Amniotic epithelial cell (primary cell): ENCODE results near the gene R3HDM2.

Source experiments
- DNase-seq: peaks from one replicate; pipeline ENCODE4 v3.0.0-alpha.2; 2010; ENCODE audit warnings: low read depth

R3HDM2 gene

GRCh38 chr12:57240066-57240921 lies 190.5 kb downstream of the R3HDM2 start:
- no peak for DNase-seq

- no peak for DNase-seq
Measured at GRCh38 chr12:57239587-57240065, 191.2 kb downstream of the R3HDM2 start.

DNA sequence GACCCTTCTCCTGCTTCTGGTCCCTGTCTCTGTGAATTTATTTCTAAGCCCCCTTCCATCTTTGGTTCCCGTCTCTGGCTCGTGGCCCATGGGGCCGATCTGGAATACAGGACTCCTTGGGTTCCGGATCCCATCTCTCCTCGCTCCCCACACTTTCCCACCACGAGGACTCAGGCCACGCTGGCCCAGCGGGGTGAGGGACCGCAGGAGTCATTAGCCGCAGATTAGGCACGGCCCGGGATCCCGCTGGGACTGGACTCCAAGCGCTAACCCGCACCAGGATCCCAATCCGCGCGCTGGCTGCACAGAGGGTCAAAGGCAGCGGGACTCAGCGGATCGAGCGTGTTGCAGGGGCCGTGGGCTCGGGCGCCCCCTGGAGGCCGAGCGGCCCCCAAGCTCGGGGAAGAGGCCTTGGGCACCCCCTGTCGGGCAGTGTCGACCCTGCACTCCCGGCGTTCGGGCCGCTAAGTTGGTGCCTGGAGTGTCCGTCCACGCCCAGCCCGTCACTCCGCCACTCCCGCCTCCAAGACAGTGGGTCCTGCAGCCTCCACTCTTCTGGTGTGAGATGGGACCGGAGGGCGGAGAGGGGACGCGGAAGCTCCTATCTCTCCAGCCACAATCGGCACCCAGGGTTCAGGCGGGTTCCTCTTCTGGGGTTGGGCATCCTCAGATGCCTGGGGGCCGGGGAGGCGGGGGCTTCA lies 191.8 kb downstream of the R3HDM2 start:
- DNase-seq, result peak; percentile 55

DNA sequence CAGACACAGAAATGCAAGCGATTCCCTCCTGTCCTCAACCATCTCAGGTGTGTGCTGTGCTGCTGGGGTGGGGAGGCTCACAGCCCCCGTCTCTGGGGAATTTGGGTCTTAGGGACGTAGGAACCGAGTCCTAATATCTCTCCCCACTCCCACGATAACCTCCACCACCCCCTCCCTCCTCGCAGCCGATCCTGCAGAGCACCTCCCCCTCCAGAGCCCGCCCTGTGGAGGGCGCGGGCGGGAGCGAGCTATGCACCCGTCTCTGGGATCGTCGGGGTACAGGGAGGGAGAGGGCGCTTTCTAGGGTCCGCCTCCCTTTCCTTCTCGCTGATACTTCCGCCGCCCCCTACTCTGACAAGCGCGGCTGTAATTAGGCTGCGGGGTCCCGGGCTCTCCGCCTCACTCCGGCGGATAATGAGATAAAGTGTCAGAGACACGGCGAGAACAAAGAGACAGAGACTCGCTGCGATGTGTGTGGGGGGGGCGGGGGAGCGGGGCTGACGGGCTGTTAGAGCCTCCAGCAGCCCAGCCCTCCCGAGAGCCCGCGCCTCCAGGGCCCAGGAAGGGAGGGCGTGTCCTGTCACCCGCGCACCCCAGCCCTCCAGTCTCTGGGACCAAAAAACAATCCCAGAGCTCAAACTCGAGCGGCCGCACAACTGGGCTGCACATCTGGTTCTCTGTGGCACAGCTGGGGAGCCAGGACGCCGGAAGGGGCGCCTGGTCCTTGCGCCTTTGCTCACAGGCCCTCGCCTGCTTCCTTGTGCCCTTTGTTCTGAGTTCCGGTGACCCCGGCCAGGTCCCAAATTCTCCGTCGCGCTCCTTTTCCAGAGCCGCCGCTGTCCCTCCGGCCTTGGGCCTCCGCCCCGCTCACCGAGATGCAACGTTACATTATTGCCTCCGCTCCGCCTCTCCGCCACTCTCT lies 192.7 kb downstream of the R3HDM2 start:
- no peak for DNase-seq

DNA sequence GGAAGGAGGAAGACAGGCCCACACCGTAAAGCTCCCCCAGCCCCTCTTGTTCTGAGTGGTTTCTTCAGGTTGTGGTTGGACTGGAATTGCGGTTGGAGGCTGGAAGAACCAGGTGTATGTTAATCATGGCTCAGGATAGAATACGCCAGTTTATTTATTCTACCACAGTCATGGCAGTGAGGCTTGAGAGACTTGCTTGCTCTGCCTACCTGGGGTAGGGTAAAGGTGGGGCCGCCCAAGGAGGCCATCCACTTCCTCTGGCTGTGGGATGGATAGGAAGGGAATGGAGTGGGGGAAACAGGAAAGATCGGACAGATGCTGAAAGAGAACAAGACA lies 193.3 kb downstream of the R3HDM2 start:
- no peak for DNase-seq

DNA sequence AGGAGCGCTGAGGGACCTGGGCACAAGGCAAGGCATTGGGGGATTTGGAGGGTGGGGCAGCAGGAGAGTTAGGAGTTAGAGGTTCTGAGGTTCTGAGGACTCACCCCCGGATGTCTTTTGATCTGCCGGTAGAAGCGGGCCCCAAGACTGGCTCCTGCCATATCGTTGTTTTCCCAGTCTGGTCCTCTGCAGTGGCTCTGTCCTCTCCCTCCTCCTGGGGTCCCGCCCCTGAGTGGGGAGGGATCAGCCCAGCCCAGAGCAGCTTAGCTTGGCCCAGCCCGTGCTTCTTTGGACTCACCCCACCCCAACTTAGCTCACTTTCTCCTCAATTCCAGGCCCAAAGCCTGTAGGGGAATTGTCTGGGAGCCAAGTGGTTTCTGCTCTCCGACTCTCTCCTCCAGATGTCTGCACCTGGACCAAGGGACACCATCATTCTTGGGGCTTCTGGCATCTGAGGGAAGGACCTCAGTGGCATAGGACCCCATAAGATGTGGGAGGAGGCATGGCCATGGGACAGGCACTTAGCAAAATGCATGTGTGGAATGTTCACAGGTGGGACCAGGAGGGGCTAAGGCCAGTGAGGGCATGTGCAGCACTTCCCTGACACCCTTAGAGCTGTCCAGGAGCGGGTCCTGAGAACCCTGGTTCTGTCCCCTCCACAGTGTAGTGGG lies 193.8 kb downstream of the R3HDM2 start:
- no peak for DNase-seq

DNA sequence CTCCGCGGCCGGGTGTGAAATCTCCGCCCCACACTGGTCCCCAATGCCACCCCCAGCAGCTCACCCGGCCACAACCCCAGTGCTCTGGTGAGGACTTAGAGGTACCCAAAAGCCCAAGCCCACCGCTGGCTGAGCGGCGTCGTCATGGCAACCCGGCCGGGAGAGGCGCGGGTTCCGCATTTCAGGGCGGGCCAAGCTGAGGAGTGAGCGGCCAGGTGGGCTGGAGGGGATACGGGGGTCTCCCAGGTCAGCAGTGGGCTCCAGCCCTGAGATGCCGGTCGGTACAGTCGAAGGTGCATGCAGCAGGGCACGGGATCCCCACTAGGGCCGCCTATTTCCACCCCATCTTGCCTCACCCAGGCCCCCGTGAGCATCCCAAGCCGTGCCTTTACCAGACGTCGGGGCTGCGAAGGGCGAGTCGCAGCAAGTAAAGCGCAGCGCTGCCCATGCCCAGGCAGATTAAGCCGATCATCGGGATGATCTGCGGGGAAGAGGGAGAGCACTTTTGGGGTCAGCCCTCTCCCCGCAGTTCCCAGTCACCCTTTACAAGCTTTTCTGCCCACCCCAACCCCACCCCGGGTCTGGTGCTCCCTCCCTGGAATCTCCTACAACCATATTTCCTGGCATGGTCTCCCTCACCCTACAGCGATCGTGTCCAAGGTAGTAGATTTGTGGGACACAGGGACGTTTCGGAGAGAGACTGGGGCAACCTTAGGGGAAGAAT lies 194.5 kb downstream of the R3HDM2 start:
- no peak for DNase-seq

DNA sequence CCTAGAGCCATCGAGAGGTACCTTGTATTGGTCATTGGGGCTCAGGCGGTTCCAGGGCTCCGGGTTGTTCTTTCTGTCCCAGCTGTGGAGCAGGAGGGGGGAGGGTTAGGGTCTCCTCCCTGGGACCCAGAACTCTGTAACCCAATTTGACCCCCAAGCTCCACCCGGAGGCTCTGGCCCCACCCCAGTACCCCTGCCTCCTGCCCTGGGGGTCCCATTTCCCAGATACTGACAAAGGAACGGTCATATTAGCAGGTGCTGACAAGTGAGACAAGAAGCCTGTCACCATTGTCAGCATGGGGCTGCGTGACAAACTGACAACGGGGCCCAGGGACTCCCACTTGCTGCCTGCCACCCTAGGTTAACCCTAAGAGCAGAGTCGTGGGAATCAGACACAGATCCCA lies 195.1 kb downstream of the R3HDM2 start:
- DNase-seq, result no peak

GRCh38 chr12:57235017-57235727 lies 195.7 kb downstream of the R3HDM2 start:
- DNase-seq, result peak; percentile 62

DNA sequence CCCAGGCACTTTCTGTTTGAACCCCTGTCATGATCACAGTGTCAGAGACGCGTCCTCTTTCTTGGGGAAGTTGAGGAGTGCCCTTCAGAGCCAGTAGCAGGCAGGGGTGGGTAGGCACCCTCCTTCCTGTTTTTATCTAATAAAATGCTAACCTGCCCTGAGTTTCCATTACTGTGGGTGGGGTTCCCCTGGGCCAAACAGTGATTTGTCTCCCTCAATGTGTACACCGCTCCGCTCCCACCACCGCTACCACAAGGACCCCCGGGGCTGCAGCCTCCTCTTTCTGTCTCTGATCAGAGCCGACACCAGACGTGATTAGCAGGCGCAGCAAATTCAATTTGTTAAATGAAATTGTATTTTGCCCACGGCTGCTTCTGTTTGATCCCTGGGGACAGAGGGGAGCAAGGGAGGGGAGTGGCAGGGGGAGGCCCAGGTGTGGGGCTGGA lies 196.2 kb downstream of the R3HDM2 start:
- DNase-seq, result no peak

- DNase-seq, result no peak
Measured at GRCh38 chr12:57234233-57234570, 196.6 kb downstream of the R3HDM2 start.

DNA sequence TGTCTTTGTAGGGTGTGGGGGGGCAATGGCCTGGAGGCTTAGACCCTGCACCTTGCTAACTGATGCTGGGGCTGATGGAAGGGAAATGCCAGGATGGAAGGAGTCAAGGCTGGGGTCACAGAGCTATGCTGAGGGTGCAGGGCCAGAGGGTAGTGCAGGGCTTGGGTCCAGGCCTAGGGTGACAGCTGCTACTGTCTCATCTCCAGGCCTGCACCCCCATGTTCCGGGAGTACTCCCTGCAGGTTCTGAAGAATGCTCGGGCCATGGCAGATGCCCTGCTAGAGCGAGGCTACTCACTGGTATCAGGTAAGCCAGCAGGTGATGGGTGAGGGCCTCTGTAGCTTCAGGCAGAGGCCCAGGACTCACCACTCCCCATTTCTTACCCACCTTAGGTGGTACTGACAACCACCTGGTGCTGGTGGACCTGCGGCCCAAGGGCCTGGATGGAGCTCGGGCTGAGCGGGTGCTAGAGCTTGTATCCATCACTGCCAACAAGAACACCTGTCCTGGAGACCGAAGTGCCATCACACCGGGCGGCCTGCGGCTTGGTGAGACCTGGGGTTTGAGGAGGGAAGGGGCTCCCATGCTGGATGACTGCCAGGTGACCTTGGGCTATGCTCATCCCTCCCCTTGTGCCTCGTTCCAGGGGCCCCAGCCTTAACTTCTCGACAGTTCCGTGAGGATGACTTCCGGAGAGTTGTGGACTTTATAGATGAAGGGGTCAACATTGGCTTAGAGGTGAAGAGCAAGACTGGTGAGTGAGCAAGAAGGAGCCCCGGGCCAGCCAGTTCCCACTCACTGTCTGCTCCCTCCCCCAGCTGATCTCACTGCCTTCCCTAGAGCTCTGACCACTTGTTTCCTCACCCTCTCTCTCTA lies 197.2 kb downstream of the R3HDM2 start:
- peak; percentile 80 for DNase-seq

DNA sequence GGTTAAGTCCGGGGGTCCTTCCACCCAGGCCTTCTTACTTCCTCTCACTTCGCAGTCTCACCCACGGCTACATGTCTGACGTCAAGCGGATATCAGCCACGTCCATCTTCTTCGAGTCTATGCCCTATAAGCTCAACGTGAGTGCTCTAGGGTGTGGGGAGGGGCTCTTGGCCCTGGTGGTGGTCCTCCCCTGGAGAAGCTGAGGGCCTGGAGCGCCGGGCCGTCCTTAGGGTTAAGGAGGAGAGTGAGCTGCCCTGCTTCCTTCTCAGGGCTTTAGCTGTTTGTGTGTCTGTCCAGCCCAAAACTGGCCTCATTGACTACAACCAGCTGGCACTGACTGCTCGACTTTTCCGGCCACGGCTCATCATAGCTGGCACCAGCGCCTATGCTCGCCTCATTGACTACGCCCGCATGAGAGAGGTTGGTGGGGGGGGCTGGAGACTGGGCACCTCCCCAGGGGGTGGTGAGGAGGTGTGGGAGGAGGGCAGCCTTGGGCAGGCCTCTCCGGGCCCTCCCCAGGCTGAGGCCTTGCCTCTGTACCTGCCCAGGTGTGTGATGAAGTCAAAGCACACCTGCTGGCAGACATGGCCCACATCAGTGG lies 198.6 kb downstream of the R3HDM2 start:
- no peak for DNase-seq

DNA sequence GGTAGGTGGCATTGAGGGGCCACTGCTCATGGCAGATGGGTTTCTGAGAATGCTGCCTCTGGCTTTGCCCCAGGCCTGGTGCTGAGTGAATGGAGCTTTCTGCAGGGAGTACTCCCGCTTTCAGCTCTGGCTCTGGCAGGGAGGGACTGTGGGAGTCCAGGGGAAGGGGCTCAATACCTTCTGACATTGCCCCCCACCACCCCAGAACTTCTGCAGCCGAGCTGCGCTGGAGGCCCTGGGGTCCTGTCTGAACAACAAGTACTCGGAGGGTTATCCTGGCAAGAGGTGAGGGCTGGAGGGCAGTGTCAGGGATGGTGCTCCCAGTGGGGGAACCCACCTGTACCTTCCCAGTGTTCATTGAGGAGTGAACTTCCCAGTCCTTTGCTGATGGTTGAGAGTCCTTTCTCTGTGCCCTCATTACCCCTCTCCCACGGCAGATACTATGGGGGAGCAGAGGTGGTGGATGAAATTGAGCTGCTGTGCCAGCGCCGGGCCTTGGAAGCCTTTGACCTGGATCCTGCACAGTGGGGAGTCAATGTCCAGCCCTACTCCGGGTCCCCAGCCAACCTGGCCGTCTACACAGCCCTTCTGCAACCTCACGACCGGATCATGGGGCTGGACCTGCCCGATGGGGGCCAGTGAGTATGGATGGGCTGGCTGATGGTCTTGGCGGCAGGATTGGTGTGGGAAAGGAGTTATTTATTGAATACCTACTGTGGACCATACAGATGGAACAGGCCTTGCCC lies 199.4 kb downstream of the R3HDM2 start:
- no peak for DNase-seq

- no peak for DNase-seq
Measured at GRCh38 chr12:57230381-57231155, 200.3 kb downstream of the R3HDM2 start.

GRCh38 chr12:57229634-57230380 lies 201.0 kb downstream of the R3HDM2 start, which contains the start of gene SHMT2:
SHMT2 (plus strand) TSS chr12:57229711; CDS start chr12:57229779, 68 bp downstream.
- peak; percentile 87 for DNase-seq
